C1 segment of cervical spinal cord (tissue), 14 donors: ENCODE data around the gene ARHGEF11.

Experiments
- DNase-seq, 14 donors: peaks; one replicate each; lab custom pipeline; 2025; lab: John Stamatoyannopoulos, UW

ARHGEF11 gene

GRCh38 chr1:156895455-156895812, 150.1 kb downstream of the ARHGEF11 start:
- no peak for DNase-seq

GRCh38 chr1:156894711-156895454, 150.7 kb downstream of the ARHGEF11 start:
- no peak for DNase-seq

DNA sequence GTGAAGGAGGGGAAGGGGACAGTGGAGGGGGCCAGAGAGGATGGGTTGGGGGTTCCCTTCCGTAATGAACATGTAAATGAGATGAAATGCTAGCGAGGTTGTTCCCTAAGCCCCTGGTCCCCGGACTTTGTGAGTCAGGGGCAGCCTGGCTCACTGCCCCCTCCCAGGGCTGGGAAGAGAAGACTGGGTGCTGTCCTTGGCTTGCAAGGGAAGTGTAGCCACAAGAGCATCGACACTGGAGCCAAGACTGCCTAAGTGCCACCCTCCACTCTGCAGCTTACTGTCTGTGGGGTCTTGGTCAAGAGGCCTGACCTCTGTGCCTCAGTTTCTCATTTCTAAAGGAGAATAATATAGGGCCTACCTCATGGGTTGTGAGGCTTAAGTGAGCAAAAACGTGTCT, 151.5 kb downstream of the ARHGEF11 start:
- DNase-seq: no peak

- DNase-seq: no peak
Observed at GRCh38 chr1:156893048-156893953, 152.2 kb downstream of the ARHGEF11 start, which contains the start of gene PEAR1. Gene PEAR1, plus strand, starts transcription at chr1:156893718. Its CDS starts 10,209 bp downstream, at chr1:156903927.

DNA sequence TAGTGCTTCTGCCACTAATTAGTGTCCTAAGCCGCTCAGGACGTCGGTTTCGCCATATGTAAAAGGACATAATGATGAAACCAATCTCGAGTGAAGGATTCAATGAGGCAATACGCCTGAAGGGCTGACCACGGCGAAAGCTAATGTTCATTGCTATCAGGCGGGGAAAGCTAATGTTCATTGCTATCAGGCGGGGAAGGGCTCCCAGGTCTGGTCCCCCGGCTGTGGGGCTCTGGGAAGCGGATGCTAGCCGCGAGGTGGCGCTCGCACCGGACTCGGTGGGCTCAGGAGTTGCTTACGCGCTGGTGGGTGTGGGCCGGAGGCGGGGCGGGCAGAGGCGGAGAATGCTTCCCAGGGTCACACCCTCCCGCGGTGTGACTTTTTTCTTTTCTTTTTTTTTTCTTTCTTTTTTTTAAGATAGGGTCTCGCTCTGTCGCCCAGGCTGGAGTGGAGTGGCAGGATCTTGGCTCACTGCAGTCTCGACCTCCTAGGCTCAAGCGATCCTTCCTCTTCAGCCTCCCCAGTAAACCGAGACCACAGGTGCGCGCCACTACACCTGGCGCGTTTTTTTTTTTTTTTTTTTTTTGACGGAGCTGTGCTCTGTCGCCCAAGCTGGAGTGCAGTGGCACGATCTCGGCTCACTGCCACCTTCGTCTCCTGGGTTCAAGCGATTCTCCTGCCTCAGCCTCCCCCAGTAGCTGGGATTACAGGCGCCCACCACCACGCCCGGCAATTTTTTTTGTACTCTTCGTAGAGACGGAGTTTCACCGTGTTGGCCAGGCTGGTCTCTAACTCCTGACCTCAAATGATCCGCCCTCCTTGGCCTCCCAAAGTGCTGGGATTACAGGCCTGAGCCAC, 153.1 kb downstream of the ARHGEF11 start:
- peak in 12 of 14 donors; percentile 11 to 73 (median 38) for DNase-seq

DNA sequence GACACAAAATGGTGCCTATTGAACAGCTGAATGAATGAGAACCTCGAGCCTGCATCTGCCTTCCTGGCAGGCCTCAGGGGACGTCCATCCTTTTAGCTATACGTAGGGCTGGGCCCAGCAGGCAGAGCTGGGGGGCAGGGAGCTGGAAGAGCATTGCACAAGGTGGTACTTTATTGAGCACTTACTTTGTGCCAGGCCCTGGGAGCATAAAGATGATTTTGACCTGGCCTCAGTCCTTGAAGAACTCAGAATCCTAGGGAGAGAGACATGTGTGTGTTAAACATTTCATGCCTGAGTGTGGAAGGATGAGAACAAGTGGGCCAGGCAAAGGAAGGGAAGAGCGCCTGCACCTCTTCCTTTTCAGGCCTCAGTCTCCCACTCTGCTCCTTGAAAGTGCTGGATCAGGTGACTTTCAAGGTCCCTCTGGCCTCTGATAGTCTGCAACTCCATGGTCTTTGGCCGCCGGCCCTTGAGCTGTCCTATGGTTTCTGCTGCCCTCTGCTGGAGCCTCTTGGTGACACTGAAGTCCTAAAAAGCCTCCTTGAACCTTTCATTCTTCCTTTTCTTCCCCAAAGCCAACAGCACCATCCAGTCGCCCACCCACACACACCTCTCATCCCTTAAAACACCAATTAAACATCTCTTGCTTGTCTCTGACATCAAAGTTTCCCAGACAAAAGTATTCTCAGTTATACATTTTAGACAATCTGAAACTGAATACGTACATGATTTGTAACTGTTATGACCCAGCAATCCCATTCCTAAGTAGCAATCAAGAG, 155.6 kb downstream of the ARHGEF11 start:
- peak in 12 of 14 donors; percentile 15 to 71 (median 36) for DNase-seq

GRCh38 chr1:156887734-156888133, 157.8 kb downstream of the ARHGEF11 start:
- DNase-seq: no peak

DNA sequence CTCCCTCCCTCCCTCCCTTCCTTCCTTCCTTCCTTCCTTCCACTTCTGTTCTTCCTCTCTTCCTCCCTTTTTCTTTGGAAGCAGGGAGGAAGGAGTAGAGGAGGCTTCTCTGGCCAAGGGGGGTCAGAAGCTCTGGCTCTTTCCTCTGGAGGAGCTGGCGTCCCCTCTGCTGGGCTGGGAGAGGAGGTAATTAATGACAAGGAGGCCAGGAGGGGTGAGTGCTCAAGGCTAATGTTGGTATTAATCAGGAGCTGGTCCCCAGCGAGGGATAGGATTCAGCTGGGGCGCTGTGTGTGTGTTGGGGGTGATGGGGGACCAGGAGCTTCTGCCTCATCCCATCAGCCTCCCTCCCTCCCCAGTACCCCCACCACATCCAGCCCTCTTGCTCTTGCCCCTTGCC, 158.2 kb downstream of the ARHGEF11 start:
- no peak for DNase-seq

DNA sequence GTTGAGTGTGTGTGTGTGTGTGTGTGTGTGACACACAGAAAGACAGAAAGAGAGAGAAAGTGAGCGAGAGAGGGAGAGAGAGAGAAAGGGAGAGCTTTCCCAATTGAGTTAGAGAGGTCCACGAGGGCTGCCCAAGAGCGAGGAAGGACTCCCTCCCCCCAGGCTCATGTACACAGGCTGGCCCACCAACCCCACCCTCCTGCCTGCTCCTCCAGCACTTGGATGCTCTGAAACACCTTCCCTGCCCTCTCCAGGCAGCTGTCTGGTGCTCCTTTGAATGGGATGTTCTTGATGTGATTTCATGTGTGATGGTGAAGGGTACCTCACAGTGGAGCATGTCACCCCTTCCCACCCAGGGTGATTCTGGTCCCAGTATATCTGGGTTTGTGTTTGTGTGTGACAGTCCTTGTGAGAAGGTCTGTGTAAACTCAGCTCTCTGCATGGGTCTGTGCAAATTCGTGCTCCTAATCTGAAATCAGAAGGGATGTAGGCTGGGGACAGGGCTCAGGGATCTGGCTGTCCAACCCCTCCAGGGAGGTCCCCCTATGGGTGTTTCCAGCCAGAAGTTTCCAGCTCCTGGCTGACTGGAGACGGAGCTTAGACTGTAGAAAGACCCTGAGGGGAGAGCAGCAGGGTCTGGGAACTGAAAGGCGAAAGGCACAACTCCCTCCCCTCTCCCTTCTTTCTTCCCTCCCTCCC, 158.8 kb downstream of the ARHGEF11 start:
- DNase-seq: no peak

GRCh38 chr1:156885880-156886355, 159.6 kb downstream of the ARHGEF11 start:
- DNase-seq: no peak

DNA sequence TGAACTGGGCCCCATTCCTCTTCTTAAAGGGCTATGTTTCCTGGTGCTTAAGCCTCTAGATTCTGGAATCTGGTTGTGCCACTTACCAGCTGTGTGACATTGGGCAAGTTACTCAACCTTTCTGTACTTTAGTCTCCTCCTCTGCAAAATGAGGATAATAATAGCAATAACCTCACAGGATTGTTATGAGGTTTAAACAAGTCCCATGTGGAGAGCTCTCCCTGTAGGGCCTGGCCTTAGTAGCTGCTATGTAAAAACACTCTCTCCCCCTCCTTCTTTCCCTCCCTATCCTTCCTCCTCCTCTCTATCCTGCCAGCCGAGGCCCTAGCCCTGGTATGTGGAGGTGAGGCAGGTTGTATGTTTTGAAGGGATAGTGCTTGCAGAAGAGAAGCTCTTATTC, 160.2 kb downstream of the ARHGEF11 start:
- DNase-seq: no peak
